ENCODE results near the gene HBZ. TPM values are rescaled to one million over a fixed set of nuclear protein-coding genes. Genes with fewer than 3 reads are reported as not detected.
"Not testable (repeated sequence)": the region's sequence is repeated elsewhere in the genome, so short reads cannot be mapped to it uniquely, and the experiment has no call there.

The HBZ gene
- total and polyA plus RNA-seq, 9 of the 15 experiments (the other 6 are each of a cell fraction or from before 2014, with no cell fraction given): 58.0 to 610 (median 113) TPM

GRCh38 chr16:153550-154216 lies 1.2 kb downstream of the HBZ start:
- in situ Hi-C loops (cut with MboI); H3K79me2 ChIP-seq (ENCODE audit: control insufficient read depth, insufficient read depth, low read length); intact Hi-C loops (cut with micrococcal nuclease); H3K36me3 ChIP-seq (ENCODE audit: control insufficient read depth, insufficient read depth, low read length); H3K9me3 ChIP-seq (replicated peaks; ENCODE audit: control insufficient read depth, insufficient read depth, low read depth, low read length); CTCF ChIA-PET (ENCODE audit: low intra/inter-chr PET ratio); H3K9ac ChIP-seq (ENCODE audit: insufficient read depth in 1 of 2, low read depth in 2 of 2, low read length in 2 of 2); H2AFZ ChIP-seq (ENCODE audit: low read depth, low read length); H3K4me2 ChIP-seq (ENCODE audit: insufficient read depth, low read length); H3K27me3 ChIP-seq (ENCODE audit: control insufficient read depth in 2 of 2, insufficient read depth in 2 of 2, low read length in 2 of 2); H3K4me3 ChIP-seq; BruUV-seq (replicated peaks); H4K20me1 ChIP-seq (replicated peaks; ENCODE audit: control insufficient read depth, insufficient read depth, low read length); H3K9me1 ChIP-seq (ENCODE audit: control insufficient read depth, insufficient read depth, low read length); H3K27ac ChIP-seq (ENCODE audit: extremely low read depth, low read depth, low read length); TF ChIP-seq NR2C2 (CRISPR knock-in tag; IDR thresholded peaks at IDR 0.05): not testable (repeated sequence)
- H3K4me1 ChIP-seq (replicated peaks in 1 of 2; ENCODE audit: control insufficient read depth in 2 of 2, insufficient read depth in 2 of 2, low read length in 2 of 2): peaks cover 25% of the 10 kb centered on the region in 2 experiments; a peak in 4 of 5 replicates
- FAIRE-seq (peak; percentile 74), ATAC-seq (peak; percentile 67), DNase-seq (ENCODE audit: extremely low read depth in 1 of 4, low spot score in 3 of 4) (peak in 1 of 4 experiments; percentile 43)
- TF ChIP-seq ZBTB11 (CRISPR knock-in tag; IDR thresholded peaks at IDR 0.05): peak in 1 of 3 experiments; percentile 8; a peak in 1 of 6 replicates
- TF ChIP-seq NR2C2 (tag; IDR thresholded peaks at IDR 0.05): 0 out of 2 replicates have a peak, but pooled peaks have one; percentile 6
- POLR2A ChIA-PET: interaction anchor here (0.9 kb wide), 1 partner anchor 10 kb away, joined by 3 read pairs; no protein-coding TSS in a partner anchor
- WGBS (ENCODE audit: insufficient coverage, low coverage, missing lambda C conversion rate): no CpG with 5 or more reads among the region's 74 CpGs
